Muscle layer of colon (tissue), 2 donors: ENCODE data around the gene ADAM15.

Experiments used
- H3K27ac ChIP-seq: one replicate; pipeline ENCODE4 v1.7.0; 2013; ENCODE audit warnings: low read depth, mild to moderate bottlenecking, low read length, moderate library complexity
- H3K27me3 ChIP-seq, 2 donors: one replicate each; pipeline ENCODE4 v1.7.0; 2013; ENCODE audit warnings: low read length in 2 of 2, mild to moderate bottlenecking in 2 of 2; ENCODE audit not compliant: insufficient read depth in 2 of 2, control insufficient read depth in 1 of 2
- H3K36me3 ChIP-seq: one replicate; pipeline ENCODE4 v1.7.0; 2013; ENCODE audit warnings: mild to moderate bottlenecking, low read length; ENCODE audit not compliant: insufficient read depth
- H3K4me1 ChIP-seq: one replicate; pipeline ENCODE4 v1.7.0; 2013; ENCODE audit warnings: mild to moderate bottlenecking, low read length; ENCODE audit not compliant: insufficient read depth
- H3K4me3 ChIP-seq, 2 donors: one replicate each; pipeline ENCODE4 v1.7.0; 2013; ENCODE audit warnings: low read length in 2 of 2, low read depth in 1 of 2, mild to moderate bottlenecking in 1 of 2, moderate library complexity in 1 of 2
- H3K9ac ChIP-seq: one replicate; pipeline ENCODE4 v1.7.0; 2013; ENCODE audit warnings: low read length
- H3K9me3 ChIP-seq: one replicate; pipeline ENCODE4 v1.7.0; 2013; ENCODE audit warnings: mild to moderate bottlenecking, low read length
- donor health status: abdominal sarcoma.
- donor health status: Adenocarcinoma of cecum.

Gene ADAM15

GRCh38 chr1:155061381-155062150 lies 10.4 kb downstream of the ADAM15 start:
- H3K4me3 ChIP-seq = peak overlapping the region in 1 of 2 donors; percentile 23
- H3K4me1 ChIP-seq = peaks cover 28% of the 10 kb centered on the region
- peaks cover 0 to 8% of the 10 kb centered on the region in 2 donors for H3K27me3 ChIP-seq
- H3K9me3 ChIP-seq = no peaks in the 10 kb centered on the region
- H3K36me3 ChIP-seq = peaks cover 20% of the 10 kb centered on the region
- H3K9ac ChIP-seq = no peak overlapping the region
- H3K27ac ChIP-seq = no peak overlapping the region

- Histone ChIP-seq H3K9ac (no peak overlapping the region), H3K36me3 (peaks cover 20% of the 10 kb centered on the region), H3K4me3 (no peak overlapping the region)
Observed at GRCh38 chr1:155062151-155062686, 11.1 kb downstream of the ADAM15 start.

DNA sequence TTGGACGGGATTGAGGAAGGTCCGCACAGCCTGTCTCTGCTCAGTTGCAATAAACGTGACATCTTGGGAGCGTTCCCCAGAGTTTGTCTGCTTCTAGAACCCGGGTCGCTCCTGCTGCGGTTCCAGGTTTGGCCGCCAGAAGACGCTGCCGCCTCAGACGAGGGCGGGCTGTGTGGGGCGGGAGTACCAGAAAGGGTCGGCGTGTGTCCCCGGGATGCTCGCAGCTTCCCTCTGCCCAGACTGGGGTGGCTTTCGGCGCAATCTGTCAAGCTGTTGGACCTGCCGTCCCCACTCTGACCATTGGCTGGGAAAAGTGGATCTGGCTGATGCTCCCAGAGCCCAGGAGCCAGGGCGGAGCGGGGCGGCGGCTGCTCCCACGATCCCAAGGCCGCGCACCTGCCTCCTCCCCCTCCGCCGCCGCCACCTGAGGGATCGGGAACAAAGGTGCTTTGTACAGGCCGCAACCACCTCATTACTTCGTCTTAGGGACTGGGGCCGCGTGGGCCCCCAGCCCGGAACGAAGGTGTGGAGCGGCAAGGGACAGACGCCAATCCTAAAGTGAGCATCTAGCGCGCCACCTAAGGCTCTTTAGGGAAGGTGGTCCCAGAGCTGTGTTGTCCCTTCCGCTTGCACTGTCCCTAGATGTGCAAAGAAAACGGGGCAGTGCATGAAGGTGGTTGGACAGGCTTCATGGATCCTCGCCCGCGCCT lies 11.7 kb downstream of the ADAM15 start:
- Histone ChIP-seq H3K36me3 (peaks cover 16% of the 10 kb centered on the region), H3K27ac (no peak overlapping the region), H3K9me3 (no peaks in the 10 kb centered on the region), H3K4me3 (peak overlapping the region in 1 of 2 donors; percentile 79), H3K27me3 (peaks cover 0 to 8% of the 10 kb centered on the region in 2 donors), H3K4me1 (peaks cover 28% of the 10 kb centered on the region), H3K9ac (no peak overlapping the region)

More at GRCh38 chr1:155062151-155062686, 11.1 kb downstream of the ADAM15 start:
- Histone ChIP-seq H3K27me3 (peaks cover 0 to 8% of the 10 kb centered on the region in 2 donors), H3K9me3 (no peaks in the 10 kb centered on the region), H3K27ac (no peak overlapping the region), H3K4me1 (peaks cover 28% of the 10 kb centered on the region)

GRCh38 chr1:155063550-155064110 lies 12.5 kb downstream of the ADAM15 start, which contains the start of gene EFNA4:
Gene EFNA4 (plus strand): TSS chr1:155063740. CDS start chr1:155063824, 84 bp downstream.
- H3K27ac ChIP-seq = peak within 1 kb of the TSS; percentile 78
- peaks cover 0 to 8% of the 10 kb centered on the region in 2 donors for H3K27me3 ChIP-seq
- peak within 1 kb of the TSS; percentile 79 to 88 for H3K4me3 ChIP-seq
- H3K4me1 ChIP-seq = peaks cover 28% of the 10 kb centered on the region
- H3K9me3 ChIP-seq = no peaks in the 10 kb centered on the region
- H3K36me3 ChIP-seq = peaks cover 10% of the 10 kb centered on the region
- no peak within 1 kb of the TSS for H3K9ac ChIP-seq

GRCh38 chr1:155064111-155064831 lies 13.2 kb downstream of the ADAM15 start:
- Histone ChIP-seq H3K27ac (peak overlapping the region; percentile 78), H3K9ac (no peak overlapping the region), H3K4me1 (peaks cover 28% of the 10 kb centered on the region), H3K4me3 (peak overlapping the region; percentile 79 to 88), H3K9me3 (no peaks in the 10 kb centered on the region), H3K36me3 (peaks cover 10% of the 10 kb centered on the region), H3K27me3 (peaks cover 0 to 8% of the 10 kb centered on the region in 2 donors)

- H3K9ac ChIP-seq = no peak overlapping the region
- H3K36me3 ChIP-seq = peaks cover 6% of the 10 kb centered on the region
- H3K27me3 ChIP-seq = peaks cover 0 to 8% of the 10 kb centered on the region in 2 donors
- H3K4me3 ChIP-seq = no peak overlapping the region
- H3K27ac ChIP-seq = no peak overlapping the region
- H3K9me3 ChIP-seq = no peaks in the 10 kb centered on the region
- peaks cover 28% of the 10 kb centered on the region for H3K4me1 ChIP-seq
Observed at GRCh38 chr1:155064832-155065429, 13.8 kb downstream of the ADAM15 start.

GRCh38 chr1:155066777-155067176 lies 15.7 kb downstream of the ADAM15 start:
- no peak overlapping the region for H3K9ac ChIP-seq
- H3K36me3 ChIP-seq = no peaks in the 10 kb centered on the region
- H3K4me1 ChIP-seq = peaks cover 34% of the 10 kb centered on the region
- peaks cover 0 to 6% of the 10 kb centered on the region in 2 donors for H3K27me3 ChIP-seq
- H3K27ac ChIP-seq = no peak overlapping the region
- no peaks in the 10 kb centered on the region for H3K9me3 ChIP-seq
- no peak overlapping the region for H3K4me3 ChIP-seq

DNA sequence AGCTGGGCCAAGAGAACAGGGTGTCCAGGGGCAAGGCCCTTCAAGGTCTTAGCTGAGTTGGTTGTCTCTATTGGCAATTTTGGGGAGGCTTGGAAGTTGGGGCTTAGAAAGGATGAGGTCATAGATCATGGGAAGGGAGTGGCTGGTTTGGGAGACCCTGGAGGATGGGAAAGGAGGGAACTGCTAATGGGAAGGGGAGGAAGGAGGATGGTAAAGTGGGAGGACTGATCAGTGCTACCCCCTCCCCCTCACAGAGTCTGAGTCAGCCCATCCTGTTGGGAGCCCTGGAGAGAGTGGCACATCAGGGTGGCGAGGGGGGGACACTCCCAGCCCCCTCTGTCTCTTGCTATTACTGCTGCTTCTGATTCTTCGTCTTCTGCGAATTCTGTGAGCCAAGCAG lies 17.5 kb downstream of the ADAM15 start:
- Histone ChIP-seq H3K9ac (no peak overlapping the region), H3K4me3 (no peak overlapping the region), H3K4me1 (peaks cover 21% of the 10 kb centered on the region), H3K27ac (no peak overlapping the region), H3K27me3 (no peaks in the 10 kb centered on the region), H3K36me3 (no peaks in the 10 kb centered on the region), H3K9me3 (no peaks in the 10 kb centered on the region)

DNA sequence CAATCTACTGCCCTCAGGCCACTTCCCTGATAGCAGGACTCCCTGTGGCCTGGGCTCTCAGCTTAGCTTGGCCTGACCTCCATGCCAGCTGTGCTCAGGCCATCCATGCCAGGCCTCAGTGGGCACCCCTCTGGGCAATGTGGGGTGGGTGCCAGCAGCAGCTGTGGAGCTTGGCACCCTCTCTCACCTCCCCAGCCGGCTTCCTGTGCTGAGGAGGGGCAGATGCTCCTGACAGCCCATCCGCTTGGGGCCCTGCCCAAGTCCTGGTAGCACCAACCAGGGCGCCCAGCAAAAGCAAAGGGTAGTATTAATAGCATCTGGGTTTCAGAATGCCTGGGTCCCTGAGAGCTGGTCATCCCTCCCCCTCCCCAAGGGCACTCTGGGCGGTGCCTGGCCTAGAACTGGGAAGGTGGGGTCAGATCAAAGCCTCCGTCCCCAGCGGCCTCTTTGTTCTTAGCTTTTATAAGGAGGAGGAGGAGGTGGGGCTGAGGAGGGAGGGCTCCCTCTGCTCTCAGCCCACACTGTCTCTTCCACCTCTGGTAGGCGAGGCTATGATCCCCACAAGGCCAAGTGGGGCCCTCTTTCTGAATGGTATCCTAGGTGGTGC lies 18.5 kb downstream of the ADAM15 start:
- H3K27me3 ChIP-seq = no peaks in the 10 kb centered on the region
- H3K9me3 ChIP-seq = no peaks in the 10 kb centered on the region
- H3K27ac ChIP-seq = peak overlapping the region; percentile 34
- no peak overlapping the region for H3K4me3 ChIP-seq
- peaks cover 15% of the 10 kb centered on the region for H3K4me1 ChIP-seq
- H3K36me3 ChIP-seq = no peaks in the 10 kb centered on the region
- no peak overlapping the region for H3K9ac ChIP-seq

DNA sequence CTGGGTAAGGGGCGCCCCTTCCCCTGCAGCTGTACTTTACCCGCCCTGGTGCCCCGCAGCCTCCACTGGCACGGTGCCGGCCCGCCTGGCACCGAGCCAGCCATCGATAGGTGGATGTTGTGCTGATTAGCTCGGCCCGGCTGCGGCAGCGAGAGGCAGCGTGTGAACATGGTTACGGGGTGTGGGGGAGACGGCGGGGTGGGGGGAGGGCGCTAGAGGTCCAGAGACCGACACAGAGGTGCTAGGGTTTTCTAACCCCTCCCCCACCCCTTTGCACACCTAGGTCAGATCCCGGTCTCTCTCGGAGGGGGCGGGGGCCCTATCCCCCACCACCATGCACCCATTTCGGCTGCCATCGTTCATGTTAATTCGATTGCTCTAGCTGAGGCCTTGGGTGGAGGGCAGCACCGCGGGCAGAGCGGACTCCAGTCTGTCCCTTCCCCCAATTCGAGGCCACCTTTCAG lies 19.1 kb downstream of the ADAM15 start:
- Histone ChIP-seq H3K4me3 (peak overlapping the region; percentile 51 to 68), H3K9ac (peak overlapping the region; percentile 35), H3K9me3 (no peaks in the 10 kb centered on the region), H3K36me3 (no peaks in the 10 kb centered on the region), H3K4me1 (peaks cover 13% of the 10 kb centered on the region), H3K27ac (no peak overlapping the region), H3K27me3 (no peaks in the 10 kb centered on the region)
